HG02938 (cell line): ENCODE measurements around the gene FOXL2.

ENCODE experiments used
- ATAC-seq: cut with Tn5 transposase; IDR thresholded peaks from one replicate; pipeline ENCODE4 v1.9.1; 2021; ENCODE audit warnings: mild to moderate bottlenecking, moderate library complexity; ENCODE audit not compliant: unreplicated experiment

The FOXL2 gene

GRCh38 chr3:138898708-138899107 lies 48.2 kb downstream of the FOXL2 start:
- ATAC-seq: no peak

GRCh38 chr3:138898301-138898700 lies 48.6 kb downstream of the FOXL2 start:
- ATAC-seq: no peak
